Activated T-helper 1 cell treated with anti-CD3 and anti-CD28 coated beads, Interleukin-12 subunit alpha, Interleukin-12 subunit beta, Interleukin-2, Interleukin-4 antibody, amounts not matched to agents 30 ng/mL and 10 ng/mL and 1 ng/mL, durations not matched to agents 14 hours and 24 hours and 36 hours (primary cell): ENCODE data around the gene RBFOX2. TPM values are rescaled to one million over a fixed set of nuclear protein-coding genes. Genes with fewer than 3 reads are reported as not detected.
"Not testable (repeated sequence)": the region's sequence is repeated elsewhere in the genome, so short reads cannot be mapped to it uniquely, and the experiment has no call there.

Source experiments
- DNase-seq: peaks from one replicate; pipeline ENCODE4 v3.0.0; 2021; ENCODE audit warnings: low spot score
- H3K27ac Mint-ChIP-seq: one replicate; pipeline ENCODE4 v1.8.0; 2021; ENCODE audit warnings: mild to moderate bottlenecking, mixed read lengths
- H3K27me3 Mint-ChIP-seq: one replicate; pipeline ENCODE4 v1.8.0; 2022; ENCODE audit warnings: mild to moderate bottlenecking, moderate library complexity, mixed read lengths; ENCODE audit not compliant: insufficient read depth
- H3K36me3 Mint-ChIP-seq: one replicate; pipeline ENCODE4 v1.8.0; 2021; ENCODE audit warnings: low read depth, mixed read lengths
- H3K4me1 Mint-ChIP-seq: one replicate; pipeline ENCODE4 v1.8.0; 2021; ENCODE audit warnings: low read depth, mixed read lengths
- H3K4me3 Mint-ChIP-seq: one replicate; pipeline ENCODE4 v1.8.0; 2021; ENCODE audit warnings: mild to moderate bottlenecking, moderate library complexity, mixed read lengths
- H3K9me3 Mint-ChIP-seq: one replicate; pipeline ENCODE4 v1.8.0; 2021; ENCODE audit warnings: mixed read lengths
- intact Hi-C: fragments of 100-400 bp; cut with micrococcal nuclease; formaldehyde crosslinking; loops from one replicate; pipeline ENCODE4 v1.15.1; 2024
- total RNA-seq: library from RNA; stranded (reverse); gene quantifications from 2 replicates; pipeline ENCODE4 v1.2.3, GENCODE V29; 2022

The RBFOX2 gene
- total RNA-seq, 1 donor from 2014 or later = 3.8 TPM

GRCh38 chr22:35791788-35792187 lies 236.8 kb downstream of the RBFOX2 start:
- H3K27ac Mint-ChIP-seq, H3K4me3 Mint-ChIP-seq, H3K27me3 Mint-ChIP-seq, H3K4me1 Mint-ChIP-seq, DNase-seq, H3K9me3 Mint-ChIP-seq, intact Hi-C loops, H3K36me3 Mint-ChIP-seq: not testable (repeated sequence)

GRCh38 chr22:35785181-35785923 lies 243.3 kb downstream of the RBFOX2 start:
- Mint-ChIP-seq H3K27ac (no peak overlapping the region), H3K36me3 (no peaks in the 10 kb centered on the region), H3K4me1 (no peaks in the 10 kb centered on the region), H3K4me3 (no peak overlapping the region), H3K27me3 (peaks cover 7% of the 10 kb centered on the region), H3K9me3 (no peaks in the 10 kb centered on the region)
- intact Hi-C loops = no loop called here
- no peak for DNase-seq

- Mint-ChIP-seq H3K4me3 (no peak overlapping the region), H3K27me3 (peaks cover 13% of the 10 kb centered on the region), H3K4me1 (no peaks in the 10 kb centered on the region), H3K27ac (no peak overlapping the region), H3K36me3 (no peaks in the 10 kb centered on the region), H3K9me3 (no peaks in the 10 kb centered on the region)
- intact Hi-C loops = no loop called here
- DNase-seq = no peak
Observed at GRCh38 chr22:35784633-35785032, 244.0 kb downstream of the RBFOX2 start.

GRCh38 chr22:35783943-35784614 lies 244.5 kb downstream of the RBFOX2 start:
- peaks cover 13% of the 10 kb centered on the region for H3K27me3 Mint-ChIP-seq
- no peak for DNase-seq
- no peaks in the 10 kb centered on the region for H3K4me1 Mint-ChIP-seq
- no peak overlapping the region for H3K4me3 Mint-ChIP-seq
- H3K9me3 Mint-ChIP-seq = no peaks in the 10 kb centered on the region
- no peaks in the 10 kb centered on the region for H3K36me3 Mint-ChIP-seq
- H3K27ac Mint-ChIP-seq = no peak overlapping the region
- intact Hi-C loops = no loop called here

GRCh38 chr22:35782504-35782903 lies 246.1 kb downstream of the RBFOX2 start:
- Mint-ChIP-seq H3K4me1 (no peaks in the 10 kb centered on the region), H3K9me3 (no peaks in the 10 kb centered on the region), H3K36me3 (no peaks in the 10 kb centered on the region), H3K27ac (no peak overlapping the region), H3K27me3 (peaks cover 7% of the 10 kb centered on the region), H3K4me3 (no peak overlapping the region)
- no peak for DNase-seq
- intact Hi-C loops = no loop called here

GRCh38 chr22:35781898-35782297 lies 246.7 kb downstream of the RBFOX2 start:
- intact Hi-C loops = no loop called here
- H3K4me1 Mint-ChIP-seq = no peaks in the 10 kb centered on the region
- peaks cover 7% of the 10 kb centered on the region for H3K27me3 Mint-ChIP-seq
- DNase-seq = no peak
- H3K36me3 Mint-ChIP-seq = no peaks in the 10 kb centered on the region
- H3K9me3 Mint-ChIP-seq = no peaks in the 10 kb centered on the region
- H3K27ac Mint-ChIP-seq = no peak overlapping the region
- H3K4me3 Mint-ChIP-seq = no peak overlapping the region

GRCh38 chr22:35777335-35777975 lies 251.2 kb downstream of the RBFOX2 start:
- no peak overlapping the region for H3K4me3 Mint-ChIP-seq
- H3K36me3 Mint-ChIP-seq = no peaks in the 10 kb centered on the region
- peaks cover 12% of the 10 kb centered on the region for H3K27me3 Mint-ChIP-seq
- H3K9me3 Mint-ChIP-seq = no peaks in the 10 kb centered on the region
- H3K4me1 Mint-ChIP-seq = no peaks in the 10 kb centered on the region
- no peak overlapping the region for H3K27ac Mint-ChIP-seq
- intact Hi-C loops = no loop called here
- no peak for DNase-seq

GRCh38 chr22:35775339-35775738 lies 253.3 kb downstream of the RBFOX2 start:
- intact Hi-C loops = no loop called here

GRCh38 chr22:35769974-35770373 lies 258.6 kb downstream of the RBFOX2 start:
- no peak overlapping the region for H3K4me3 Mint-ChIP-seq
- no peaks in the 10 kb centered on the region for H3K36me3 Mint-ChIP-seq
- no peak overlapping the region for H3K27ac Mint-ChIP-seq
- DNase-seq = no peak
- H3K9me3 Mint-ChIP-seq = no peaks in the 10 kb centered on the region
- H3K27me3 Mint-ChIP-seq = peaks cover 15% of the 10 kb centered on the region
- intact Hi-C loops = no loop called here
- no peaks in the 10 kb centered on the region for H3K4me1 Mint-ChIP-seq

More at GRCh38 chr22:35775339-35775738, 253.3 kb downstream of the RBFOX2 start:
- DNase-seq = no peak
- H3K27me3 Mint-ChIP-seq = peaks cover 15% of the 10 kb centered on the region
- no peak overlapping the region for H3K4me3 Mint-ChIP-seq
- no peaks in the 10 kb centered on the region for H3K4me1 Mint-ChIP-seq
- no peak overlapping the region for H3K27ac Mint-ChIP-seq
- no peaks in the 10 kb centered on the region for H3K36me3 Mint-ChIP-seq
- H3K9me3 Mint-ChIP-seq = no peaks in the 10 kb centered on the region

- H3K27ac Mint-ChIP-seq = no peak overlapping the region
- H3K4me3 Mint-ChIP-seq = no peak overlapping the region
- no peaks in the 10 kb centered on the region for H3K9me3 Mint-ChIP-seq
- no peak for DNase-seq
- H3K36me3 Mint-ChIP-seq = no peaks in the 10 kb centered on the region
- H3K27me3 Mint-ChIP-seq = peaks cover 15% of the 10 kb centered on the region
- no peaks in the 10 kb centered on the region for H3K4me1 Mint-ChIP-seq
- intact Hi-C loops = no loop called here
Observed at GRCh38 chr22:35766654-35767580, 261.7 kb downstream of the RBFOX2 start.

GRCh38 chr22:35761037-35761436 lies 267.6 kb downstream of the RBFOX2 start:
- Mint-ChIP-seq H3K36me3 (no peaks in the 10 kb centered on the region), H3K27ac (no peak overlapping the region), H3K4me3 (no peak overlapping the region), H3K27me3 (peaks cover 14% of the 10 kb centered on the region), H3K9me3 (no peaks in the 10 kb centered on the region), H3K4me1 (no peaks in the 10 kb centered on the region)
- no peak for DNase-seq
- intact Hi-C loops = no loop called here

GRCh38 chr22:35758394-35758793 lies 270.2 kb downstream of the RBFOX2 start:
- H3K4me3 Mint-ChIP-seq = no peak overlapping the region
- no peak for DNase-seq
- H3K27me3 Mint-ChIP-seq = peaks cover 7% of the 10 kb centered on the region
- no peak overlapping the region for H3K27ac Mint-ChIP-seq
- H3K4me1 Mint-ChIP-seq = no peaks in the 10 kb centered on the region
- H3K9me3 Mint-ChIP-seq = no peaks in the 10 kb centered on the region
- H3K36me3 Mint-ChIP-seq = no peaks in the 10 kb centered on the region
- intact Hi-C loops = no loop called here
